HG03378 (cell line): ENCODE data around the gene ATP8B4.

Experiments
- ATAC-seq: cut with Tn5 transposase; IDR thresholded peaks from one replicate; pipeline ENCODE4 v1.9.1; 2021; ENCODE audit warnings: mild to moderate bottlenecking, moderate library complexity; ENCODE audit not compliant: unreplicated experiment

The ATP8B4 gene

GRCh38 chr15:49826640-49827234 is 292.3 kb downstream of the ATP8B4 start:
- ATAC-seq, result no peak

GRCh38 chr15:49824775-49825099 is 294.3 kb downstream of the ATP8B4 start:
- no peak for ATAC-seq

GRCh38 chr15:49823987-49824774 is 294.9 kb downstream of the ATP8B4 start:
- ATAC-seq, result no peak

GRCh38 chr15:49817100-49817499 is 301.9 kb downstream of the ATP8B4 start:
- ATAC-seq, result no peak

- ATAC-seq, result peak; percentile 72
Measured at GRCh38 chr15:49815950-49816349, 303.1 kb downstream of the ATP8B4 start.

GRCh38 chr15:49815526-49815925 is 303.5 kb downstream of the ATP8B4 start:
- no peak for ATAC-seq

GRCh38 chr15:49814709-49815108 is 304.3 kb downstream of the ATP8B4 start:
- ATAC-seq, result no peak

- ATAC-seq, result no peak
Measured at GRCh38 chr15:49813625-49814024, 305.4 kb downstream of the ATP8B4 start.

GRCh38 chr15:49810720-49811119 is 308.3 kb downstream of the ATP8B4 start:
- ATAC-seq, result no peak

- ATAC-seq, result no peak
Measured at GRCh38 chr15:49809894-49810609, 309.0 kb downstream of the ATP8B4 start.

- ATAC-seq, result no peak
Measured at GRCh38 chr15:49808341-49808740, 310.7 kb downstream of the ATP8B4 start.
